HepG2 (cell line): ENCODE results near the gene CSTPP1. TPM values are rescaled to one million over a fixed set of nuclear protein-coding genes. Genes with fewer than 3 reads are reported as not detected.

ENCODE experiments used
- ATAC-seq: fragments of 200-7000 bp; cut with Tn5 transposase; 3 replicates; pipeline ENCODE4 v1.9.1; 2020; ENCODE audit warnings: mild to moderate bottlenecking, moderate library complexity
- BruUV-seq: library from RNA; stranded (reverse); fragments of 400-500 nt; replicated peaks from 2 replicates; lab custom pipeline; 2021; lab: Mats Ljungman, UMichigan
- CTCF ChIA-PET: fragments of 300-600 bp; formaldehyde crosslinking; extraction: SDS; loops from one replicate; lab custom pipeline; 2021; ENCODE audit warnings: low total read pairs, inconsistent platforms, low intra/inter-chr PET ratio; lab: Yijun Ruan, JAX
- POLR2A ChIA-PET: fragments of 350-600 bp; sonication (Branson Sonifier 250); formaldehyde crosslinking; loops from one replicate; lab custom pipeline; 2020; ENCODE audit warnings: antibody characterized with exemption, inconsistent platforms; lab: Yijun Ruan, JAX
- DNase-seq: peaks from one replicate; pipeline ENCODE4 v3.0.0-alpha.2; 2015; ENCODE audit warnings: low spot score
- FAIRE-seq: peaks from 3 replicates; lab custom pipeline; 2011; peaks lifted over from hg19 to GRCh38; lab: Jason Lieb, UNC
- H2AFZ ChIP-seq: one replicate; pipeline ENCODE4 v1.6.1; 2011; ENCODE audit warnings: low read length, inconsistent platforms
- H3K27ac ChIP-seq: fragments of 300-600 bp; 3 replicates; pipeline ENCODE4 v1.8.0; 2011; ENCODE audit warnings: mixed run types, mild to moderate bottlenecking, mixed read lengths, low read length, inconsistent platforms; ENCODE audit not compliant: insufficient read depth; ENCODE audit errors: extremely low read length
- H3K27me3 ChIP-seq, 2 experiments: fragments of 200-600 bp in 1 of 2; 2 replicates in 1 of 2; 3 replicates in 1 of 2; pipeline versions ENCODE4 v1.6.0 to v1.8.0; 2011; ENCODE audit warnings: low read length in 2 of 2, mild to moderate bottlenecking in 2 of 2, moderate library complexity in 2 of 2, inconsistent platforms in 1 of 2; ENCODE audit not compliant: insufficient read depth in 2 of 2, control insufficient read depth in 1 of 2
- H3K36me3 ChIP-seq, 2 experiments: fragments of 200-600 bp in 1 of 2; replicated peaks in 1 of 2; 2 replicates in 1 of 2; 3 replicates in 1 of 2; pipeline versions ENCODE4 v1.5.1 to v1.8.0; 2011; ENCODE audit warnings: low read length in 2 of 2, inconsistent platforms in 1 of 2; ENCODE audit not compliant: insufficient read depth in 2 of 2, control insufficient read depth in 1 of 2
- H3K4me1 ChIP-seq: 2 replicates; pipeline ENCODE4 v1.5.1; 2012; ENCODE audit warnings: low read length, inconsistent platforms; ENCODE audit not compliant: insufficient read depth
- H3K4me2 ChIP-seq: 2 replicates; pipeline ENCODE4 v1.6.0; 2011; ENCODE audit warnings: low read depth, low read length, inconsistent platforms
- H3K4me3 ChIP-seq, 3 experiments: fragments of 200-600 bp in 1 of 3; sonication (generic), shearing (Covaris generic) in 1 of 3; replicated peaks in 1 of 3; 2 replicates each; pipeline ENCODE4 v1.5.1; 2011 to 2016; ENCODE audit warnings: low read length in 3 of 3, inconsistent platforms in 2 of 3, low read depth in 2 of 3, mild to moderate bottlenecking in 2 of 3, control low read depth in 1 of 3, mixed read lengths in 1 of 3; ENCODE audit not compliant: insufficient read depth in 1 of 3
- H3K79me2 ChIP-seq: one replicate; pipeline ENCODE4 v1.6.1; 2011; ENCODE audit warnings: low read length, inconsistent platforms; ENCODE audit not compliant: insufficient read depth
- H3K9ac ChIP-seq: 2 replicates; pipeline ENCODE4 v1.6.0; 2011; ENCODE audit warnings: mild to moderate bottlenecking, low read depth, low read length, inconsistent platforms; ENCODE audit not compliant: insufficient read depth
- H3K9me3 ChIP-seq: 2 replicates; pipeline ENCODE4 v1.5.1; 2012; ENCODE audit warnings: mild to moderate bottlenecking, low read length
- H4K20me1 ChIP-seq: 2 replicates; pipeline ENCODE4 v1.6.0; 2011; ENCODE audit warnings: inconsistent platforms, mild to moderate bottlenecking, low read length, moderate library complexity; ENCODE audit not compliant: insufficient read depth
- CEBPB ChIP-seq: IDR thresholded peaks from 2 replicates; pipeline ENCODE4 v1.6.1; 2011; ENCODE audit warnings: low read depth, low read length, improper control_type of control experiment, borderline replicate concordance
- KDM2A ChIP-seq: sonication (generic); formaldehyde crosslinking; IDR thresholded peaks from 2 replicates; pipeline ENCODE4 v1.4.0; 2020; ENCODE audit warnings: low read depth, missing genetic modification reagents, borderline replicate concordance
- KLF16 ChIP-seq, 2 experiments: sonication (generic) in 1 of 2; formaldehyde crosslinking in 1 of 2; IDR thresholded peaks; 2 replicates each; pipeline versions ENCODE4 v1.6.1 to v1.8.0; 2016 to 2023; ENCODE audit warnings: missing genetic modification reagents in 2 of 2, missing compliant biosample characterization in 1 of 2
- NCOA2 ChIP-seq: sonication (generic); formaldehyde crosslinking; IDR thresholded peaks from 2 replicates; pipeline ENCODE4 v1.8.0; 2022; ENCODE audit warnings: inconsistent platforms
- NFKB2 ChIP-seq: sonication (generic); formaldehyde crosslinking; IDR thresholded peaks from 2 replicates; pipeline ENCODE4 v1.4.0; 2020; ENCODE audit warnings: missing genetic modification reagents, borderline replicate concordance
- PRDM4 ChIP-seq: sonication (generic); formaldehyde crosslinking; IDR thresholded peaks from 2 replicates; pipeline ENCODE4 v1.9.0; 2021; ENCODE audit warnings: missing genetic modification reagents, borderline replicate concordance
- RFX5 ChIP-seq: IDR thresholded peaks from 2 replicates; pipeline ENCODE4 v1.6.1; 2011; ENCODE audit warnings: low read depth, low read length, improper control_type of control experiment
- SSRP1 ChIP-seq: IDR thresholded peaks from 2 replicates; pipeline ENCODE4 v1.6.1; 2016; ENCODE audit warnings: control low read depth
- TBX2 ChIP-seq: sonication (generic); formaldehyde crosslinking; IDR thresholded peaks from 2 replicates; pipeline ENCODE4 v1.5.0; 2020; ENCODE audit warnings: missing genetic modification reagents, mild to moderate bottlenecking, borderline replicate concordance
- ZBTB7A ChIP-seq: sonication (generic); formaldehyde crosslinking; IDR thresholded peaks from 2 replicates; pipeline ENCODE4 v1.8.0; 2022; ENCODE audit warnings: mild to moderate bottlenecking, missing genetic modification reagents
- ZNF24 ChIP-seq: fragments of 450-650 bp; IDR thresholded peaks from 2 replicates; pipeline ENCODE4 v1.6.1; 2017; ENCODE audit warnings: antibody characterized with exemption, mild to moderate bottlenecking
- ZNF496 ChIP-seq: sonication (generic); formaldehyde crosslinking; IDR thresholded peaks from 2 replicates; pipeline ENCODE4 v1.8.1; 2023; ENCODE audit warnings: mild to moderate bottlenecking, moderate library complexity, missing genetic modification reagents; ENCODE audit not compliant: insufficient replicate concordance
- WGBS: methylation state at CpG from one replicate; pipeline ENCODE4 v1.1.6; 2017; ENCODE audit warnings: low lambda C conversion rate; 5-methylcytosine and 5-hydroxymethylcytosine counted together
- in situ Hi-C: cut with HindIII; loops from 2 replicates; pipeline ENCODE4 v1.10.0; 2017; ENCODE audit warnings: low pct_unique_long_range_greater_than_20kb; ENCODE audit not compliant: extremely low pct_ligation_motif_present
- intact Hi-C: fragments of 100-400 bp; cut with micrococcal nuclease; formaldehyde crosslinking; loops from one replicate; pipeline ENCODE4 v1.10.0; 2022; ENCODE audit not compliant: unreplicated experiment
- polyA plus RNA-seq, 8 experiments: library from polyadenylated mRNA; depleted of rRNA in 3 of 8; stranded (reverse) in 7 of 8; unstranded in 1 of 8; fragments of >200 nt; fragmentation: Illumina TruSeq in 4 of 8; extraction: Trizol in 4 of 8; gene quantifications; 2 replicates each; pipeline versions ENCODE4 v1.2.1 to v1.2.3, GENCODE V29; 2011 to 2016; ENCODE audit warnings: low read depth in 4 of 8, missing spikeins in 1 of 8, mixed read lengths in 1 of 8; ENCODE audit not compliant: insufficient read depth in 1 of 8
- total RNA-seq, 5 experiments: library from RNA; depleted of rRNA; stranded (reverse); fragments of >200 nt; fragmentation: Illumina TruSeq; extraction: Trizol; gene quantifications; 2 replicates each; pipeline ENCODE4 v1.2.3, GENCODE V29; 2016; ENCODE audit warnings: low read depth in 1 of 5

CSTPP1 gene
- total and polyA plus RNA-seq, 2 of the 13 experiments (the other 11 are each of a cell fraction or from before 2014, with no cell fraction given) = 12.3 to 14.6 TPM

- POLR2A ChIA-PET = no interaction called here
- H3K9ac ChIP-seq = no peak overlapping the region
- peaks cover 10% of the 10 kb centered on the region; the same call in 1 of the 2 replicates for H4K20me1 ChIP-seq
- in situ Hi-C loops = no loop called here
- H3K79me2 ChIP-seq = no peaks in the 10 kb centered on the region
- H3K4me3 ChIP-seq = no peak overlapping the region
- no peaks in the 10 kb centered on the region; a peak in 1 of 5 replicates for H3K27me3 ChIP-seq
- ATAC-seq = no peak
- FAIRE-seq = no peak
- no peak overlapping the region for H2AFZ ChIP-seq
- TF ChIP-seq CEBPB (no peak), SSRP1 (no peak), NCOA2 (CRISPR knock-in tag) (no peak), PRDM4 (CRISPR knock-in tag) (no peak)
- CTCF ChIA-PET = no interaction called here
- intact Hi-C loops = no loop called here
- no peak overlapping the region for H3K27ac ChIP-seq
- BruUV-seq = no TSS peak
- no peak overlapping the region for H3K4me2 ChIP-seq
- DNase-seq = no peak
- H3K9me3 ChIP-seq = no peaks in the 10 kb centered on the region
- peaks cover 21% of the 10 kb centered on the region for H3K4me1 ChIP-seq
- H3K36me3 ChIP-seq = no peaks in the 10 kb centered on the region; a peak in 1 of 5 replicates
- WGBS = 94% methylated on average over 5 of the region's 5 CpGs
Observed at GRCh38 chr11:47158242-47158641, 221.7 kb downstream of the CSTPP1 start.

GRCh38 chr11:47160753-47161133, 224.2 kb downstream of the CSTPP1 start:
- in situ Hi-C loops = loop anchor here (5.0 kb wide), 1 partner anchor 273 kb away; no protein-coding TSS in a partner anchor
- Histone ChIP-seq H3K9ac (no peak overlapping the region), H3K4me2 (no peak overlapping the region), H3K27me3 (no peaks in the 10 kb centered on the region), H4K20me1 (peaks cover 10% of the 10 kb centered on the region; the same call in 1 of the 2 replicates), H3K9me3 (no peaks in the 10 kb centered on the region), H3K4me1 (peaks cover 21% of the 10 kb centered on the region), H3K27ac (no peak overlapping the region), H3K4me3 (no peak overlapping the region), H3K36me3 (peaks cover 12 to 16% of the 10 kb centered on the region in 2 experiments; a peak in 3 of 5 replicates), H3K79me2 (no peaks in the 10 kb centered on the region), H2AFZ (no peak overlapping the region)
- intact Hi-C loops = loop anchor here (1.0 kb wide), 1 partner anchor 271 kb away; no protein-coding TSS in a partner anchor
- DNase-seq (no peak), ATAC-seq (peak; percentile 1), FAIRE-seq (no peak)
- no TSS peak for BruUV-seq
- no peak for TF ChIP-seq ZBTB7A
- TF ChIP-seq ZNF24 = no peak
- TF ChIP-seq KDM2A (CRISPR knock-in tag) = peak; percentile 6; the same call in 1 of the 2 replicates
- no peak for TF ChIP-seq NFKB2 (CRISPR knock-in tag)
- no peak for TF ChIP-seq ZNF496 (CRISPR knock-in tag)
- TF ChIP-seq RFX5 = no peak
- no peak for TF ChIP-seq TBX2 (CRISPR knock-in tag)
- TF ChIP-seq KLF16 (CRISPR knock-in tag; IDR thresholded peaks at IDR 0.05) = no peak
- CTCF ChIA-PET = interaction anchor here (1.1 to 5.3 kb wide), 4 partner anchors 99 to 271 kb away, joined by 3 to 52 read pairs (median 8); no protein-coding TSS in a partner anchor
- POLR2A ChIA-PET = interaction anchor here (0.6 kb wide), 1 partner anchor 281 kb away, joined by 3 read pairs; no protein-coding TSS in a partner anchor
- 90% methylated on average over 5 of the region's 5 CpGs for WGBS
